RWPE1 (cell line): ENCODE measurements around the gene ATP5PB.

ENCODE experiments used
- CTCF ChIA-PET: fragments of 350-600 bp; sonication (Branson Sonifier 250); formaldehyde crosslinking; extraction: SDS; loops from one replicate; lab custom pipeline; 2021; lab: Yijun Ruan, JAX
- POLR2A ChIA-PET: fragments of 400-600 bp; formaldehyde crosslinking; extraction: SDS; loops from one replicate; lab custom pipeline; 2020; ENCODE audit warnings: antibody characterized with exemption; ENCODE audit not compliant: low non-redundant PET; lab: Yijun Ruan, JAX
- DNase-seq: peaks from one replicate; pipeline ENCODE4 v3.0.0; 2012; ENCODE audit warnings: low spot score
- H3K27ac ChIP-seq: fragments of 450-650 bp; 2 replicates; pipeline ENCODE4 v1.5.1; 2017
- CTCF ChIP-seq: fragments of 450-650 bp; conservative IDR thresholded peaks from 2 replicates; pipeline ENCODE4 v1.5.1; 2017; ENCODE audit warnings: low read depth, mild to moderate bottlenecking

ATP5PB gene

GRCh38 chr1:111490220-111490619, 41.0 kb downstream of the ATP5PB start:
- H3K27ac ChIP-seq, result no peak overlapping the region
- ChIA-PET CTCF (no interaction called here), POLR2A (no interaction called here)
- TF ChIP-seq CTCF, result no peak
- no peak for DNase-seq

- TF ChIP-seq CTCF, result no peak
- CTCF ChIA-PET, result interaction anchor here (0.6 kb wide), 1 partner anchor 17 kb away, joined by 3 read pairs; no protein-coding TSS in a partner anchor
- H3K27ac ChIP-seq, result no peak overlapping the region
- DNase-seq, result no peak
- POLR2A ChIA-PET, result no interaction called here
These were observed 41.8 kb downstream of the ATP5PB start for GRCh38 chr1:111491070-111491469.

- CTCF ChIA-PET, result interaction anchor here (0.6 kb wide), 1 partner anchor 68 kb away, joined by 3 read pairs; no protein-coding TSS in a partner anchor
- TF ChIP-seq CTCF, result no peak
- DNase-seq, result no peak
- POLR2A ChIA-PET, result interaction anchor here (0.6 kb wide), 1 partner anchor 86 kb away, joined by 3 read pairs; no protein-coding TSS in a partner anchor
- no peak overlapping the region for H3K27ac ChIP-seq
These were observed 47.1 kb downstream of the ATP5PB start for GRCh38 chr1:111496398-111496797.

- no peak for TF ChIP-seq CTCF
- ChIA-PET CTCF (interaction anchor here (0.5 to 1.8 kb wide), 3 partner anchors 11 to 237 kb away, joined by 3 to 7 read pairs (median 3); no protein-coding TSS in a partner anchor), POLR2A (no interaction called here)
- no peak for DNase-seq
- H3K27ac ChIP-seq, result no peak overlapping the region
These were observed 48.3 kb downstream of the ATP5PB start for GRCh38 chr1:111497592-111497991.

GRCh38 chr1:111499026-111499785, 49.9 kb downstream of the ATP5PB start:
- no peak for DNase-seq
- ChIA-PET POLR2A (no interaction called here), CTCF (no interaction called here)
- no peak for TF ChIP-seq CTCF
- no peak overlapping the region for H3K27ac ChIP-seq

- no peak overlapping the region for H3K27ac ChIP-seq
- no peak for TF ChIP-seq CTCF
- CTCF ChIA-PET, result no interaction called here
- DNase-seq, result no peak
- POLR2A ChIA-PET, result no interaction called here
These were observed 52.4 kb downstream of the ATP5PB start for GRCh38 chr1:111501645-111502044.
